ENCODE measurements around the gene INPP5D. TPM values are rescaled to one million over a fixed set of nuclear protein-coding genes. Genes with fewer than 3 reads are reported as not detected.

INPP5D gene
- total RNA-seq, 2 experiments from 2014 or later, result 50.9 to 51.0 TPM

DNA sequence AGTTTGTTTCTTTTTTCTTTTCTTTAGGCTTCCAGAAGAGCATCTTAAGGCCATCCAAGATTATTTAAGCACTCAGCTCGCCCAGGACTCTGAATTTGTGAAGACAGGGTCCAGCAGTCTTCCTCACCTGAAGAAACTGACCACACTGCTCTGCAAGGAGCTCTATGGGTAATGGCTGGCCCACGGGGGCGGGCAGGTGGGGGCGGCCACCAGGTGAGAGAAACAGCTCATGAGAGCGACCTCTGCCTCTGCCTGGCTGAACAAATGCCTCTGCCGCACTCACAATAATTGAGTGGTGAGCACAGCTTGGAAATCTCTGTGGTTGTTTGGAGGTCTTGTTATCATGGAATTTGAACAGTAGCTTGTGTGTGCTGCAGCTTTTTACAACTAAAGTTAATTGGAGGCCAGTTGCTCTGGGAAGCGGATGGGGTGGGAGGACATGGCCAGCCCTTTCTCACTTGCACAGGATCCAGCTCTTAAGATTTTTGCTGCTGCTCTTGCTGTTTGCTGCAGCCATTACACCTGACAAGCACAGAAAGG lies 70.4 kb downstream of the INPP5D start:
- Mint-ChIP-seq H3K27me3 (ENCODE audit: low read depth) (no peaks in the 10 kb centered on the region), H3K9me3 (peaks cover 5% of the 10 kb centered on the region), H3K36me3 (ENCODE audit: low read depth) (peaks cover 53% of the 10 kb centered on the region), H3K4me3 (no peak overlapping the region), H3K27ac (no peak overlapping the region), H3K4me1 (ENCODE audit: low read depth) (peaks cover 15% of the 10 kb centered on the region)
- CTCF ChIA-PET, result interaction anchor here (1.1 to 2.9 kb wide), 3 partner anchors 49 to 77 kb away, joined by 3 to 10 read pairs (median 3); partner anchors contain the start of gene INPP5D
- no peak for DNase-seq
- intact Hi-C loops (cut with micrococcal nuclease), result no loop called here

DNA sequence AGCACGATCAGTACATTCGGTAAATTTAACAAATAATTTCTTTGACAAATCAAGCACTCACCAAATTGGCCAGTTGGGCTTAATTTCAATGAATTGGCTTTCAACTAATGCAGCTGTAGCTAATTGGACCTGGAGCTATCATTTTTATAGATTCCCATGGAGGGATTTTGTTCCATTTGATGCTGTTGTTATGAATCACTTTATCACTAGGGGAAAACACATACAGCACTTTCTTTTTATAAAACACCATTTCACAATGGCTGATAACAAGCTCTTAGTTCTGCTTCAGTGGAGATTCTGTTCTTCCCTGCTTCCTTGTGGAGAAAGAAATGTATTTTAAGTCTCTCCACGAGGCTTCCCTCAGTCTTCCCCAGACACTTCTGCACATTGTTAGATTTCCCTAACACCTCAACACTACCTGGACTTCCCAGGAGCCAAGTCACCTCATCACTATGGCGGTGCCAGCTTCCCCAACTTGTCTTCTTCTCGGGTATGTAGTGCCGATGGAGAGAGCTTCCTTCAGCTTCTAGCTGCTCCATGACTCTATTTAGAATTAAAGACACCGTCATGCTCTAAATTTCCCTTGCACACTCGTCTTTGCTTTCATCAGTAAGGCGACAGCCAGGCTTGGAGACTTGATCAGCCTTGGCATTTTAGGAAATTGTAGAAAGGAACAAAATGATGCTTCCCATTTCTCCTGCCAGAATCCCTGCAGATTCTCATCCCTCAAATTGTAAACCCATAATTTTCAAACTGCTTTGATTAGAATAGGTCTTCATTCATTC lies 72.0 kb downstream of the INPP5D start:
- H3K36me3 Mint-ChIP-seq (ENCODE audit: low read depth), result peaks cover 58% of the 10 kb centered on the region
- no peak overlapping the region for H3K4me3 Mint-ChIP-seq
- intact Hi-C loops (cut with micrococcal nuclease), result no loop called here
- CTCF ChIA-PET, result interaction anchor here (0.9 to 2.9 kb wide), 3 partner anchors 35 to 78 kb away, joined by 3 to 10 read pairs (median 4); no protein-coding TSS in a partner anchor
- H3K4me1 Mint-ChIP-seq (ENCODE audit: low read depth), result peaks cover 15% of the 10 kb centered on the region
- no peaks in the 10 kb centered on the region for H3K27me3 Mint-ChIP-seq (ENCODE audit: low read depth)
- H3K9me3 Mint-ChIP-seq, result peaks cover 6% of the 10 kb centered on the region
- no peak for DNase-seq
- no peak overlapping the region for H3K27ac Mint-ChIP-seq

DNA sequence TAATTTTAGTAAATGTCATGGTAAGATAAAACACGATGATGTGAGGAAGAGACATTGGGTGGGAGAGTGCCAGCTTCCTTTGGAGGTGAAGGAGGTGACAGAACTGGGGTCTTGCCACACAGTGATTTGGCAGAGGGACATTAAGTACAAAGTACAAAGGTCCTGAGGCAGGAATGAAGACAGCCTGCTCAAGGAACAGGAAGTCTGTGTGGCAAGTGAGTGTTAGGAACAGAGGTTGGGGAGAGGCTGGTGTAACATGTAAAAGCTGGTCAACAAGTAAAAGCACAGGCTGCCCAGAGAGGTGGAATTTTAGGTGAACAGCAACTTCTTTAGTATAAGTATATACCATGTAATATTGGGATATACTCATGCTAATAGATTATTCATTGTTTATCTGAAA lies 73.1 kb downstream of the INPP5D start:
- no peak overlapping the region for H3K4me3 Mint-ChIP-seq
- H3K27ac Mint-ChIP-seq, result no peak overlapping the region
- CTCF ChIA-PET, result interaction anchor here (1.7 kb wide), 1 partner anchor 51 kb away, joined by 4 read pairs; no protein-coding TSS in a partner anchor
- peaks cover 6% of the 10 kb centered on the region for H3K9me3 Mint-ChIP-seq
- no peaks in the 10 kb centered on the region for H3K27me3 Mint-ChIP-seq (ENCODE audit: low read depth)
- H3K36me3 Mint-ChIP-seq (ENCODE audit: low read depth), result peaks cover 59% of the 10 kb centered on the region
- intact Hi-C loops (cut with micrococcal nuclease), result no loop called here
- DNase-seq, result no peak
- peaks cover 15% of the 10 kb centered on the region for H3K4me1 Mint-ChIP-seq (ENCODE audit: low read depth)

DNA sequence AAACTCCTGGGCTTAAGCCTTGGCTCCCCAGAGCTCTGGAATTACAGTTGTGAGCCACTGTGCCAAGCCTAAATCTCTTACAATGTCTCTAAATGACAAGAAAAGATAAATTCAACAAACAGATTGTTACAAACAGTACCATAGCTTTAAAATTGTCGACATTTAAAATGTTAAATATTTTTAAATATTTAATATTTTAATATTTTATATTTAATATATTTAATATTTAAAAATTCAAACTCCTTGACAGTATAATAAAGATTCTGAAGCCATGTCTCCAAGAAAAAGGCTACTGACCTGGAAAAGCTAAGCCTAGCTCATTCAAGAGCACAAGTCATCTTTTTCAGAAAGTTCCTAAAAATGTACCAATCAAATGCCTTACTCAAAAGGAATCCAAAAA lies 75.3 kb downstream of the INPP5D start:
- no peaks in the 10 kb centered on the region for H3K27me3 Mint-ChIP-seq (ENCODE audit: low read depth)
- intact Hi-C loops (cut with micrococcal nuclease), result no loop called here
- H3K9me3 Mint-ChIP-seq, result peaks cover 6% of the 10 kb centered on the region
- H3K4me1 Mint-ChIP-seq (ENCODE audit: low read depth), result peaks cover 10% of the 10 kb centered on the region
- CTCF ChIA-PET, result interaction anchor here (0.6 to 1.4 kb wide), 3 partner anchors 38 to 264 kb away, joined by 3 to 9 read pairs (median 3); no protein-coding TSS in a partner anchor
- H3K27ac Mint-ChIP-seq, result no peak overlapping the region
- DNase-seq, result no peak
- H3K4me3 Mint-ChIP-seq, result no peak overlapping the region
- H3K36me3 Mint-ChIP-seq (ENCODE audit: low read depth), result peaks cover 58% of the 10 kb centered on the region

DNA sequence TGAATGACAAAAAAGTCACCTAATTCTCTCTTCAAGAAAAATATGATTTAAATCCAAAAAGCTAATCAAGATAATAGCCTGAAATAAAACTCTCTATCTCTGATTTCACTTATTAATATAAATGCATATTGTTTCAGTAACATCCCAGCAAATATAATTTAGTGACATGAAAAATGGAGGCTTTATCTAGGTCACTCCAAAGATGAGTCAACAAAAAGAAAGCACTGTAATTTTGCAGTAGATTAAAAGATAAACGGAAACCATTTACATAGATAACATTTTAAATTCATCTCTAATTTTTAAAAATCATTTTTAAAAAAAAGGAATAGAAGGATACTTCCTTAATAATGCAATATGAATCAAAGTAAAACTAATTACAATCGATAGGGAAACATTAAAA lies 76.9 kb downstream of the INPP5D start:
- DNase-seq, result no peak
- H3K4me3 Mint-ChIP-seq, result no peak overlapping the region
- intact Hi-C loops (cut with micrococcal nuclease), result no loop called here
- H3K27ac Mint-ChIP-seq, result no peak overlapping the region
- CTCF ChIA-PET, result no interaction called here
- H3K9me3 Mint-ChIP-seq, result peaks cover 6% of the 10 kb centered on the region
- peaks cover 54% of the 10 kb centered on the region for H3K36me3 Mint-ChIP-seq (ENCODE audit: low read depth)
- H3K4me1 Mint-ChIP-seq (ENCODE audit: low read depth), result peaks cover 20% of the 10 kb centered on the region
- H3K27me3 Mint-ChIP-seq (ENCODE audit: low read depth), result no peaks in the 10 kb centered on the region

DNA sequence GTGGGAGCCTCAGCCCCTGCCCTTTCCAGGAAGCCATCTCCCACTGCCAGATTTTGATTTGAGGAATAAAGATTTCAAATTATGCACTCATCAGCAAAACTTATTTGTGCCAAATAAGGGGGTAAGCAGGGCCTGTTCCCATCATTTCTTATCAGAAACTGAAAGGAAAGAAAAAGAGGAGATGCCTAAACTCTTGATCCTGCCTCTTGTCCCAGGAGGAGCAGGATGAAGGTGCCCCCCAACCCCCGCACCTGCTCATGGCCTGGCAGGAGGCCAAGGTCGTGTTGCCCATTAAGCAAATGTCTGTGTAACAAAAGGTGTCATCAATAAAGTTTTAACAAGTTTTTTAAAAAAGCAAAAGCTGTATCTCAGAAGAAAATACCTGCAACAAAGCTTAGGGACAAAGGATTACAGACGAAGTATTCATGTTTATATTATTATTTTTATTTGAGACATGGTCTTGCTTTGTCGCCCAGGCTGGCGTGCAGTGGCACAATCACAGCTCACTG lies 80.0 kb downstream of the INPP5D start:
- H3K27me3 Mint-ChIP-seq (ENCODE audit: low read depth), result no peaks in the 10 kb centered on the region
- CTCF ChIA-PET, result no interaction called here
- no peak for DNase-seq
- intact Hi-C loops (cut with micrococcal nuclease), result loop anchor here (5.0 kb wide), 1 partner anchor 107 kb away; no protein-coding TSS in a partner anchor
- peaks cover 48% of the 10 kb centered on the region for H3K36me3 Mint-ChIP-seq (ENCODE audit: low read depth)
- peaks cover 27% of the 10 kb centered on the region for H3K4me1 Mint-ChIP-seq (ENCODE audit: low read depth)
- no peak overlapping the region for H3K4me3 Mint-ChIP-seq
- peak overlapping the region; percentile 76 for H3K27ac Mint-ChIP-seq
- peaks cover 2% of the 10 kb centered on the region for H3K9me3 Mint-ChIP-seq

DNA sequence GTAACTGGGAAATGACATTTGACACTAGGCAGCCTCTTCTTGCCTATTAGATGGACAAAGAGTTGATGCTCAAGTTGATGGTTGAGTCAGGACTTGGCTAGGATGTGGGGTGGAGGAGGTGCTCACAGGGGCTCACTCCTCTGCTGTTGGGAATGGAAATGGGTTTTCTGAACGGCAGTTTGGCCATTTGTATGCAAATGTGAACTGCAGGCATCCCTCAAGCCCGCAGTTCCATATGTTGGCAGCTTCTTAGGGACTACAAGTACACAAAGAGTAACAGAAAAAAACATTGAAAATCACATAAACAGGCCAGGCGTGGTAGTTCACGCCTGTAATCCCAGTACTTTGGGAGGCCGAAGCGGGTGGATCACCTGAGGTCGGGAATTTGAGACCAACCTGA lies 80.8 kb downstream of the INPP5D start:
- CTCF ChIA-PET, result no interaction called here
- Mint-ChIP-seq H3K36me3 (ENCODE audit: low read depth) (peaks cover 50% of the 10 kb centered on the region), H3K27me3 (ENCODE audit: low read depth) (no peaks in the 10 kb centered on the region), H3K27ac (no peak overlapping the region), H3K4me3 (no peak overlapping the region), H3K9me3 (no peaks in the 10 kb centered on the region), H3K4me1 (ENCODE audit: low read depth) (peaks cover 27% of the 10 kb centered on the region)
- intact Hi-C loops (cut with micrococcal nuclease), result loop anchor here (5.0 kb wide), 1 partner anchor 106 kb away; no protein-coding TSS in a partner anchor
- DNase-seq, result no peak

DNA sequence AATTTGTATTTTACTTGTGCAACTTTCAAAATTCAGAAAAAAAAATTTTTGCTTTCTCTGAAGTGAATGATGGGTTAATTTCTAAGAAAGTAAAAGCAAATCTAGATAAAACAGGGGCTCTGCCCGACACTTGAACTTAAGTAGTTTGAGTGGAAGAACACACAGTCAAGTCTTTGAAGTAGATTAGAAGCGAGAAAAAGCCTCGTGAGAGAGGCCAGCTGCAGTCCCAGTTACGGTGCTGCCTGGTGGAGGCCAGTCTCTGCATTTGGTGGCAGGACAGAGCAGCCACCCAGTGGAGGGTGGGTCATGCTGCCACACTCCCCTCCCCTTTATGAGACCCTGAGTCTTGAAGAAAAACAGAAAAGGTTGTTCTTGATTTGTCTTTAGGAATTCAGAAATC lies 81.8 kb downstream of the INPP5D start:
- peak; percentile 12 for DNase-seq
- H3K36me3 Mint-ChIP-seq (ENCODE audit: low read depth), result peaks cover 48% of the 10 kb centered on the region
- no peak overlapping the region for H3K4me3 Mint-ChIP-seq
- intact Hi-C loops (cut with micrococcal nuclease), result loop anchor here (2.0 to 5.0 kb wide), 2 partner anchors 81 to 105 kb away; partner anchors contain the start of gene INPP5D
- H3K27ac Mint-ChIP-seq, result peak overlapping the region; percentile 73
- H3K9me3 Mint-ChIP-seq, result no peaks in the 10 kb centered on the region
- no peaks in the 10 kb centered on the region for H3K27me3 Mint-ChIP-seq (ENCODE audit: low read depth)
- CTCF ChIA-PET, result interaction anchor here (0.9 kb wide), 1 partner anchor 87 kb away, joined by 3 read pairs; no protein-coding TSS in a partner anchor
- H3K4me1 Mint-ChIP-seq (ENCODE audit: low read depth), result peaks cover 27% of the 10 kb centered on the region

DNA sequence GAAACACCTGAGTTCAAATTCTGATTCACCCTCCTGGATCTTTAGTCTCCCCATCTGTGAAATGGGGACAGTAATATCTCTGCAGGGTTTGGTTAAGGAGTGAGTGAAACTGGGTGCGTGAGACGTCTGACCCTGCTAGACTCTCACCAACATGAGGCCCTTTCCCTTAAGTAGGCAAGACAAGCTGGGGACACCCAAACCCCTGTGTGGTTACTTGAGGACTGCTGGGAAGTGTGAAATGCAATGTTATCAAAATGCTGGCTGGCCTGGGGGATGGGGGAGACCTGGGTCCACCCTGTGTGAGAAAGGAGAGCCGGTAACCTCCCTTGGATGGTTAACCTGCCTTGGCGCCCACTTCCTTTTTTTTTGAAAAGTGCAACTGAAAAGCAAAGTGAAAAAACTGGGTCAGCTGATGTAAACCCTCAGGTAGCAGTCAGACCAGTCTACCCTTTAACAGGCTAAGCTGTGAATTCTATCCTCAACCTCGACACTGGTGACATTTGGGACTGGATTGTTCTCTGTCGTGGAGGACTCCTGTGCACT lies 82.3 kb downstream of the INPP5D start:
- Mint-ChIP-seq H3K36me3 (ENCODE audit: low read depth) (peaks cover 47% of the 10 kb centered on the region), H3K27ac (peak overlapping the region; percentile 73), H3K27me3 (ENCODE audit: low read depth) (no peaks in the 10 kb centered on the region), H3K4me1 (ENCODE audit: low read depth) (peaks cover 27% of the 10 kb centered on the region), H3K9me3 (no peaks in the 10 kb centered on the region), H3K4me3 (no peak overlapping the region)
- peak; percentile 28 for DNase-seq
- CTCF ChIA-PET, result interaction anchor here (0.9 to 1.0 kb wide), 2 partner anchors 76 to 88 kb away, joined by 3 read pairs; no protein-coding TSS in a partner anchor
- intact Hi-C loops (cut with micrococcal nuclease), result loop anchor here (2.0 to 5.0 kb wide), 2 partner anchors 82 to 105 kb away; partner anchors contain the start of gene INPP5D

DNA sequence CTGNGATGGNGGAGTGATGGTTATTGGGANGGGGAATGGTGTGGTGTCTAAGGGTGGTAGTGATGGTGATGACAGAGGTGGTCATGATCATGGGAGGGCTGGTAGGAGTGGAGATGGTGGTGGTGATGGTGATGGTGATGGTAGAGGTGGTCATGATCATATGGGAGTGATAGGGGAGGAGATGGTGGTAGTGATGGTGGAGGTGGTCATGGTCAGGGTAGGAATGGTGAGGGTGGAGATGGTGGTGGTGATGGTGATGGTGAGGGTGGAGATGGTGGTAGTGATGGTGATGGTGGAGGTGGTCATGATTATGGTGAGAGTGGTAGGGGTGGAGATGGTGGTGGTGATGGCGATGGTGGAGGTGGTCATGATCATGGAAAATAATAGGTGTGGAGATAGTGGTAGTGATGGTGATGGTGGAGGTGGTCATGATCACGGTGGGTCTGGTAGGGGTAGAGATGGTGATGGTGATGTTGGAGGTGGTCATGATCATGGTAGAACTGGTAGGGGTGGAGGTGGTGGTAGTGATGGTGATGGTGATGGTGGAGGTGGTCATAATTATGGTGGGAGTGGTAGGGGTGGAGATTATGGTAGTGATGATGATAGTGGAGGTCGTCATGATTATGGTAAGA lies 83.7 kb downstream of the INPP5D start:
- H3K4me1 Mint-ChIP-seq (ENCODE audit: low read depth), result peaks cover 27% of the 10 kb centered on the region

DNA sequence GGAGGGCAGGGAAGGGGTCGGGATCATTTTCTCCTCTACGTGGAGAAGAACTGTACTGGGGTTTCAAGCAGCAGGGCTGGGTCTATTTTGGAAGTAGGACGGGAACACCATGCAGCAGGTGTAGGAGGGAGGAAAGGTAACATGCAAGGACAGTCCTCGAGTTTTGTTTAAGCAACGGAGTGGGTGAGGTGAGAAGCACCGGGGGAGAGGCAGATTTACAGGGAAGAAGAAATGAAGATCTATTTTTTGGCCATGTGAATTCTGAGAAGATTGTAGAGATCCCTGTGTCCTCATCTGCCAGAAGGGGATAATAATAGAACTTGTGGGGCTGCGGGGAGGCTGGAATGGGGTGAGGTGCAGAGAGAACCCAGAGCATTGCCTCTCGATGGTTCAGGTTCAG lies 85.6 kb downstream of the INPP5D start:
- H3K27ac Mint-ChIP-seq, result no peak overlapping the region

More for the DNA sequence above, 83.7 kb downstream of the INPP5D start:
- H3K9me3 Mint-ChIP-seq, result no peaks in the 10 kb centered on the region
- H3K4me3 Mint-ChIP-seq, result no peak overlapping the region
- no peak overlapping the region for H3K27ac Mint-ChIP-seq
- CTCF ChIA-PET, result interaction anchor here (1.0 kb wide), 1 partner anchor 75 kb away, joined by 3 read pairs; no protein-coding TSS in a partner anchor
- intact Hi-C loops (cut with micrococcal nuclease), result loop anchor here (2.0 to 5.0 kb wide), 2 partner anchors 83 to 103 kb away; partner anchors contain the start of gene INPP5D
- DNase-seq, result no peak
- H3K36me3 Mint-ChIP-seq (ENCODE audit: low read depth), result peaks cover 52% of the 10 kb centered on the region
- H3K27me3 Mint-ChIP-seq (ENCODE audit: low read depth), result no peaks in the 10 kb centered on the region

DNA sequence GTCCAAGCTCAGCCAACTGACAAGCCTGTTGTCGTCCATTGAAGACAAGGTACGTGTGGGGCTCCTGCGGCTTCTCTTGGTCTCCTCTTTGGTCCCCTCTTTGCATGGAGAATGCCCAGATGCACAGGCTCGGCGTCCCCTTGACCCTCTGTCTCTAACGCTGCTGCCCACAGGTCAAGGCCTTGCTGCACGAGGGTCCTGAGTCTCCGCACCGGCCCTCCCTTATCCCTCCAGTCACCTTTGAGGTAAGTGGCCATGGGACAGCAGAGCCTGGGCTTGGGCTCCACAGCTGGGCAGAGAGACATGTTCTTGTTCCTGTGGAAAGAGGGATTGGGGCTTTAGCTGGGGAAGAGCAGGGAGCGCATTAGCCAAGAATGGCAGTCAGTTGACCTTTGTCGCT lies 86.1 kb downstream of the INPP5D start:
- Mint-ChIP-seq H3K27ac (no peak overlapping the region), H3K9me3 (no peaks in the 10 kb centered on the region), H3K36me3 (ENCODE audit: low read depth) (peaks cover 58% of the 10 kb centered on the region), H3K4me3 (no peak overlapping the region), H3K4me1 (ENCODE audit: low read depth) (peaks cover 16% of the 10 kb centered on the region), H3K27me3 (ENCODE audit: low read depth) (no peaks in the 10 kb centered on the region)
- intact Hi-C loops (cut with micrococcal nuclease), result no loop called here
- DNase-seq, result no peak
- CTCF ChIA-PET, result no interaction called here

More for the DNA sequence above, 85.6 kb downstream of the INPP5D start:
- no peak for DNase-seq
- CTCF ChIA-PET, result no interaction called here
- Mint-ChIP-seq H3K27me3 (ENCODE audit: low read depth) (no peaks in the 10 kb centered on the region), H3K4me3 (no peak overlapping the region), H3K36me3 (ENCODE audit: low read depth) (peaks cover 57% of the 10 kb centered on the region), H3K4me1 (ENCODE audit: low read depth) (peaks cover 20% of the 10 kb centered on the region), H3K9me3 (no peaks in the 10 kb centered on the region)
- intact Hi-C loops (cut with micrococcal nuclease), result no loop called here

Data from activated naive CD4-positive, alpha-beta T cell treated with anti-CD3 and anti-CD28 coated beads for 36 hours (primary cell).